NCI-H748 treated with DMSO at 0.1 percent for 48 hours (cell line): ENCODE results near the gene TCEAL5.
"Not testable (repeated sequence)": the region's sequence is repeated elsewhere in the genome, so short reads cannot be mapped to it uniquely, and the experiment has no call there.

Source experiments
- DNase-seq: peaks from one replicate; lab custom pipeline; 2025; lab: John Stamatoyannopoulos, UW

Gene TCEAL5

GRCh38 chrX:103276581-103277002 lies at the start of gene TCEAL5:
Gene TCEAL5, minus strand, starts transcription at chrX:103276750. Its CDS starts 2,187 bp downstream, at chrX:103274563.
- DNase-seq: no peak

GRCh38 chrX:103311399-103311780 lies 34.8 kb upstream of the TCEAL5 start:
- no peak for DNase-seq

DNA sequence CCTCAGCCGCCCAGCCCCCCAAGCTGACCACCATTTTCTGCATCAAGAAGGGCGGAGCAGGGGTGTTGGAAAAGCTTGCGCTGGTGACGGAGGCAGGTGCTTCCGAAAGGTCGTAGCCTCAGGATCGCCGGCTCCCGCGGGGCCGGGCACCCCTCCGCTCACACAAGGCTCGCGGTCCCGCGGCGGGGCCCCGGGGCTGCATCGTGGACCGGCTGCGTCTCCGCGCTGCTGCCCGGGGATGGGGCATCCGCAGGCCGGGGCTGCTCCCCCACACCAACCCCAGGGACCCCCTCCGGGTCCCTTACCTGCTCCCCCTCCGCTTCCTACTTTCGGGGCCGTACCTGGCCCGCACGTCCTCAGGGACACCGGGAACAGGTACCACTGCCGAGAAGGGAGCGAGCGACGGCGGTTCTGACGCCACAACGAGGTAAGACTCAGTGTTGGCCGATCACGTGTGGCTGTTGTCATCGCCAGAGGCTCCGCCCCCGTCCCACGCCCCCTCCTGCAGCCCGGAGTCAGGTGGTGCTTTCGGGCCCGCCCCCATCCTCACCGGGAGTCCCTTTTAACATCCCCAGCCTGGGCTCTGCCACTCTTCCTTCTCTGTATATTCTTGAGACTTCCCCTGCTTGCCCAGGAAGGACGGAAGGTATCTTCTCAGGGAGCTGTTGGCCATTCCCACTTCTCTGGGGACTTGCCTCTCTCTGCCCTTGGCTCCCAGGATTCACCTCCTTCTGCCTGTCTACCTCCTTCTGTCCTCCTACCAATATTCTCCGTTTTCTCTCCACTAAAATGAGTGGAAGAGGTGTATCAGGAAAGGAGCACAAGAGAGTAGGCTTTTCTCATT lies 34.2 kb upstream of the TCEAL5 start, which contains the start of gene BEX2:
Gene BEX2, minus strand, starts transcription at position 436 of the 844 bp plus-strand sequence. CDS start 1,014 bp downstream, outside the sequence.
- DNase-seq: peak; percentile 51

GRCh38 chrX:103309860-103310554 lies 33.5 kb upstream of the TCEAL5 start:
- no peak for DNase-seq

DNA sequence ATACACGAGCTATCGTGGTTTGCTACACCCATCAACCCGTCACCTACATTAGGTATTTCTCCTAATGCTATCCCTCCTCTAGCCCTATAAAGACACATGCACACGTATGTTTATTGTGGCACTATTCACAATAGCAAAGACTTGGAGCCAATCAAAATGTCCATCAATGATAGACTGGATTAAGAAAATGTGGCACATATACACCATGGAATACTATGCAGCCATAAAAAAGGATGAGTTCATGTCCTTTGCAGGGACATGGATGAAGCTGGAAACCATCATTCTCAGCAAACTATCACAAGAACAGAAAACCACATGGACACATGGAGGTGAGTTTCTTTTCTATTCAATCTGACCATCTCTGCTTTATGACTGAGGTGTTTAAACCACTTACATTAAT lies 29.1 kb upstream of the TCEAL5 start:
- not testable (repeated sequence) for DNase-seq

- DNase-seq: no peak
These were observed 28.2 kb upstream of the TCEAL5 start for GRCh38 chrX:103304705-103305104.

GRCh38 chrX:103293118-103293517 lies 16.6 kb upstream of the TCEAL5 start:
- no peak for DNase-seq

- DNase-seq: no peak
These were observed 3.1 kb upstream of the TCEAL5 start for GRCh38 chrX:103279624-103280023.

GRCh38 chrX:103275947-103276567 lies 493 bp downstream of the TCEAL5 start:
- DNase-seq: no peak

GRCh38 chrX:103274284-103274683 lies 2.3 kb downstream of the TCEAL5 start:
- DNase-seq: no peak

GRCh38 chrX:103258275-103258674 lies 18.3 kb downstream of the TCEAL5 start:
- DNase-seq: no peak

DNA sequence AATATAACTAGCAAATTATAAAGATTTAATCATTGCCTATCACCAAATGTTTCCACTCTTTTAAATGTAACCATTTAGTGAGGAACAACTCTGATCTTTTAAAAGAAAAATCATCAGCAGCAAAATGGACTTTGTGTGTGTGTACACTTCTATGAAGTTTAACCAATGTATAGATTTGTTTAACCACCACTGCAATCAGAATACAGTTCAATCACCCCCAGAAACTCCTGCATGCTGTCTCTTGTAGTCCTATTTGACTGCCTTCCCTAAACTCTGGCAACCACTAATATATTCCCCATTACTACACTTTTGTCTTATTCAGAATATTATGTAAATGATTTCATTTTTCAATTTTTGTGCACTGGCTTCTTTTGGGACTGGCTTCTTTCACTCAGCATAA lies 19.9 kb downstream of the TCEAL5 start:
- DNase-seq: no peak

DNA sequence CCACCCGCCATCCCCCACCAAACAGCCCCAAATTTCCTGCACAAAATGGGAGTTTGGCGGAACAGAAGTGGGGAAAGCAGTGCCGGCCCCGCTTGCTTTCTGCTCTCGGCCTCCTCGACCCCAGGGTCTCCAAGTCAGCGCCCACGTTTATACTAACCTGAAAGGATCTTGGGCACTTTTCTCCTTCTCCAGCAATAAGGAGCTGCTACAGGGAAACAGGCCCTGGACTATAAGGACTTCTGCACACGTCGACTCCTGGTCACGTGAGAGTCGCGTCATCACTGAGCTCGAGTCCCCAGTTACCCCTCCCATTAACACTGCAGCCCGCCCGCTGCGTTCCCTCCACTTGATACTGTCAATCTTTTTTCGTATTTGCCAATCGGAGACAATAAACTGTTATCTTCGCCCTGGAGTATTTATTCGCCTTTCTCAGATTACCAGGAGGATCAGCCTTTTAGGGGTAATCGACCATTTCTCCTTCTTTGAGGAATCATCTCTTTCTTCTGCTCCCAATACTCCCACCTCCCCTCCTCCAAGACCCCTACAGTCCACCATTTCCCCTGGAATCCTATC lies 21.5 kb downstream of the TCEAL5 start, which contains the start of gene TCEAL8:
Gene TCEAL8, minus strand, starts transcription at position 235 of the 573 bp plus-strand sequence. CDS start 1,176 bp downstream, outside the sequence.
- peak; percentile 53 for DNase-seq

GRCh38 chrX:103254171-103254824 lies 22.3 kb downstream of the TCEAL5 start:
- DNase-seq: peak; percentile 77

DNA sequence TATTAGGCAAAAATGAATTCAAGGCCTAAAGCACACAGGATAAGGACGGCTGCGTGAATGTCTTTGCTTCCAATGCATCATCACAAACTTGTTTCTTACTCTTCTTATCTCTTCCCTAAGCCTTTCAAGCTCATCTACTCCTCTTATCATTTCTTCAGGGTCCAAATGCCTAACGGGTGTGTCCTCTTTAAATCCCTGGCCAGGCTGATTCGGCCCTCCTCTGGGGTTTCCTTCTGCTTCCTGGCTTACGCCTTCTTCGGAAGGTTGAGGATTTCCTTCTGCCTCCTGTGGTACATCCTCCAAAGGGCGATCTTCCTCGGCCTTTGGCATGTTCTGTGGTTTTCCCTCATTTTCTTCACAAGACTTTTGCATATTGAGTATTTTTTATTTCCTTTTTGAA lies 22.9 kb downstream of the TCEAL5 start:
- no peak for DNase-seq

DNA sequence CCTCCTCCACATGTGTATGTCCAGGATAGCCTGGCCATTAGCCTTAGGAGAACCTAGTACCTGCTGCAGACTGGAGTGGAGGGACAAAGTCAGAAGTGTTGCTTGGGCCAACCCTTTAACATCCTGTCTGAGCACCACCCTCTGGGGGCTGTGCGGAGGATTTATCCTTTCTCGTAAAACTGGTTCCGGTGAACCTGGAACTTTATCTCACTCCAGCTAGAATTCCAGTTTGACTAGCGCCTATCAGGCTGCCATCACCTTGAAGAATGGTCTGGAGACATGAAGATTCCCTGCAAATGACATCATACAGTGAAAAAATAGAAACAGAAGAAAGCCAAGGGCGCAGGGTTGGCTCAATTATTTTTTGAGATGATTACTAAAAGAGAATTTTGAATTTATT lies 25.6 kb downstream of the TCEAL5 start:
- DNase-seq: no peak

DNA sequence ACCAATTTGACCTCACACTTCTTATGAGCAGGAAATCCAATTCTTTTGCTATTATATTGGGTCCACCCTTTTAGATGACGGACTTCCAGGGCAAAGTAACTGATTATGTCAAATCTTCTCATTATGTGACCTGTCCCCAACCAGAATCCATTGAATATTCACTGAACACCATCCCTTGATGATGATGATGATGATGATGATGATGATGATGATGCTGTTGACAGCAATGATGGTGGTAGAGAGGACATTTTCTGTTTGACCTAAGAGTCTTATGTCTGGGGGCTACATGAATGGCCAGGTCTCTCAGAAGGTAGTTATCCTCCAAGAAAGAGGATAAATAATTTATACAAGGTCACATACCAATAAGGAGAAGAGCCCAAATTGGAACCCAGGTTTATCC lies 26.7 kb downstream of the TCEAL5 start:
- no peak for DNase-seq

GRCh38 chrX:103248553-103248952 lies 28.0 kb downstream of the TCEAL5 start:
- DNase-seq: no peak

- DNase-seq: no peak
These were observed 36.4 kb downstream of the TCEAL5 start for GRCh38 chrX:103240155-103240554.

DNA sequence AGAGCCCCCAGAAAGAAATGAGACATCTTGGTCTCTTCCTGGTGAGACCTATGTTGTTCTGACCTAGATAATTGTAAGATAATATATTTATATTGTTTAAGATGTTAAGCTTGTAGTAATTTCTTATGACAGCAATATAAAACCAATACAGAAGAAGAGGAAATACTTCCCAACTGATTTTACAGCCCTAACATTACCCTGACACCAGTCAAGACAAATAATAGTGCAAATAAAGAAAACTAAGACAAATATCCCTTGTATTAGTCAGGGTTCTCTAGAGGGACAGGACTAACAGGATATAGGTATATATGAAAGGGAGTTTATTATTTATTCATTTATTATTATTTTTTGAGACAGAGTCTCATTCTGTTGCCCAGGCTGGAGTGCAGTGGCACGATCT lies 40.3 kb downstream of the TCEAL5 start:
- no peak for DNase-seq

- not testable (repeated sequence) for DNase-seq
These were observed 40.9 kb downstream of the TCEAL5 start for GRCh38 chrX:103235608-103236007.

DNA sequence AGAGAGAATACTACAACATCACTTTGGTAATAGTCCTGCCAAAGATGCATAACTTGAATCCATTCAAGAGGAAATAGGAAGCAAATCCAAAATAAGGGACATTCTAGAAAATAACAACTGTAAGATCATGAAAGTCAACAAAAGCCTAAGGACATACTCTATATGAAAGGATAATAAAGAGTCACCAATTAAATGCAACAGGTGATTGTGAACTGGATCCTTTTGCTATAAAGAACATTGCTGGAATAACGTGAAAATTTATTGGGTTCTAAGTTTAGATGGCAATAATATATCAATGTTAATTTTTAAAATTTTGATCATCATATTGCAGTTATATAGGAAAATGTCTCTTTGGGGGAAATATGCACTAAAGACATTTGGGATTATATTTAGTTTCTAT lies 41.7 kb downstream of the TCEAL5 start:
- DNase-seq: no peak
